Measurements from ENCODE around the gene CHPF2.

Gene CHPF2

DNA sequence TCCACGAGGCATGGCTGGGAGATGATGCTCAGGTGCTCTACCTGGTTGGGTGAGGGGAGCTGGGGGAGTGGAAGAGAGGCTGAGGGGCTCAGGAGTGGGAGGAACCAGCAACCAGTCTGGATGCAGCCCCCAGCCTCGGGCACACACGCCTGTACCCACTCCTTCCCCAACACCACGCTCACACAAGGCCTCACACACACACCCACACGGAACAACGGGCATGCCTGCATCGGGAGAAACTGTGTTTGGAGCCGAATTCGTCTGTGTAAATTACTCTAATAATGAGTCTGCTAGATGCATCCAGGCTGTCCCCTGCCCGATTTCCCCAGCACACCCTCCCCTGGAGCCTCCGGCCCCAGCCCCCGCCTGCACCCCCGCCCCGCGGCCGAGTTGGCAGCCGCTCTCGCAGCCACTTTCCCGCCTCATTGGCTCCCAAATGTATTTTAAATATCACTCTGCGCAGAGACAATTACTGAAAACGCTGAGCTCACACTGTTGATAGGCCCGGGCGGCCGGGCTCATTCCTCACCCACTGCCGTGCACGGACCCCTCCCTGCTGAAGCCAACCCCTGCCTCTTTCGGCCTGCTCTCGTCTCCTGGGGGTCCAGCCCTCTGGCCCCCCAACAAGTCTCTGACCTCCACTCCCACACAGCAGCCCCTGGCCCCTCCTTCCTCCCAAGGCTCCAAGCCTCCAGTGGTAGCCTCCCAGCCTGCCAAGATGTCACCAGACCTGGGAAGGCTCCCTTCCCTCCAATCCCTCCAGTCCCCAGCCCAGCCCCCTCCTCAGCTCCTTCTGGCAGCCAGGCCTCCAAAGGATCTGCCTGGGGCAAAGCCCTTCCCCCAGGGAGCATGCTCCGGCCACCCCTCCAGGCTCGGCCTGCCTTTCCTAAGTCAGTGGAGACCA is 33.1 kb upstream of the CHPF2 start:
- TF ChIP-seq, protein P1, sequence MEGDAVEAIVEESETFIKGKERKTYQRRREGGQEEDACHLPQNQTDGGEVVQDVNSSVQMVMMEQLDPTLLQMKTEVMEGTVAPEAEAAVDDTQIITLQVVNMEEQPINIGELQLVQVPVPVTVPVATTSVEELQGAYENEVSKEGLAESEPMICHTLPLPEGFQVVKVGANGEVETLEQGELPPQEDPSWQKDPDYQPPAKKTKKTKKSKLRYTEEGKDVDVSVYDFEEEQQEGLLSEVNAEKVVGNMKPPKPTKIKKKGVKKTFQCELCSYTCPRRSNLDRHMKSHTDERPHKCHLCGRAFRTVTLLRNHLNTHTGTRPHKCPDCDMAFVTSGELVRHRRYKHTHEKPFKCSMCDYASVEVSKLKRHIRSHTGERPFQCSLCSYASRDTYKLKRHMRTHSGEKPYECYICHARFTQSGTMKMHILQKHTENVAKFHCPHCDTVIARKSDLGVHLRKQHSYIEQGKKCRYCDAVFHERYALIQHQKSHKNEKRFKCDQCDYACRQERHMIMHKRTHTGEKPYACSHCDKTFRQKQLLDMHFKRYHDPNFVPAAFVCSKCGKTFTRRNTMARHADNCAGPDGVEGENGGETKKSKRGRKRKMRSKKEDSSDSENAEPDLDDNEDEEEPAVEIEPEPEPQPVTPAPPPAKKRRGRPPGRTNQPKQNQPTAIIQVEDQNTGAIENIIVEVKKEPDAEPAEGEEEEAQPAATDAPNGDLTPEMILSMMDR (conservative IDR thresholded peaks at IDR 0.05) = no peak
- H3K27ac ChIP-seq = no peak overlapping the region

DNA sequence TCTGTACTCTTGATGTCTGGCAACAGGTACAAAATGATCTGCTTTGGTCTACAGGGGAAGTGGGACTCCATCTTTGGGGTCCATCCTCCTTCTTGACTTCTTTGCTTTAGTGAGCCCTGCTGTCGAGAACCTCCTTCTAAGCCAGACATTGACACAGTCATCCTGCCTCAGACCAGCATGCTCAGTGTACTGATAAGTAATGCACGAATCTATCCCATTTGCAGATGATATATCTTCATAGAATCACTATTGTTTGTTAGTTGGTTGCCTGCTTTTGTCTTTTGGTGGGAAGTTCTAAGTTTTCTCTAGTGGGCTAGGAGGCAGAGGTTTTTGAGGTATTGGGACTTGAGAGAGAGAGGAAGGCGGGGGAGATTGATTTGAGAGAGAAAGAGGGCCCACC is 30.9 kb upstream of the CHPF2 start:
- no peak overlapping the region for H3K27ac ChIP-seq
- TF ChIP-seq, protein P1 (conservative IDR thresholded peaks at IDR 0.05) = no peak

DNA sequence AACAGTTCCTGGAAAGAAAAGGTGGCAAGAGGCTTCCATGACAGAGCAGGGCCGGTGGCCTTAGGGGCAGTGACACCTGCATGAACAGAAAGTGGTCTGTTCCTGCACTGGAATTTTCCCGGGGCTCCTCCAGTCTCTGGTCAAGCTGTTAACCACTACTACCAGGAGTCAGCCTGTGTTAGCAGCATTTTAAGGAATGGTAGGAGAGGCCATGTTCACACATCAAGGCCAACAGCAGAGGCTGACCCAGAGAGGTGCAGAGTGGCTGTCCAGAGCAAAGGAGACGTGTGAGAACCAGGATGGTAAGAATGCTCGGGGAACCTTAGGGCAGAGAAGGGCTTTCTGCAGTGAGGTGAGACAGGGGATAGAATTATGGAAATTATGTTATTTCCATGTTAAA is 30.5 kb upstream of the CHPF2 start:
- TF ChIP-seq, protein P1 (conservative IDR thresholded peaks at IDR 0.05) = no peak
- no peak overlapping the region for H3K27ac ChIP-seq

DNA sequence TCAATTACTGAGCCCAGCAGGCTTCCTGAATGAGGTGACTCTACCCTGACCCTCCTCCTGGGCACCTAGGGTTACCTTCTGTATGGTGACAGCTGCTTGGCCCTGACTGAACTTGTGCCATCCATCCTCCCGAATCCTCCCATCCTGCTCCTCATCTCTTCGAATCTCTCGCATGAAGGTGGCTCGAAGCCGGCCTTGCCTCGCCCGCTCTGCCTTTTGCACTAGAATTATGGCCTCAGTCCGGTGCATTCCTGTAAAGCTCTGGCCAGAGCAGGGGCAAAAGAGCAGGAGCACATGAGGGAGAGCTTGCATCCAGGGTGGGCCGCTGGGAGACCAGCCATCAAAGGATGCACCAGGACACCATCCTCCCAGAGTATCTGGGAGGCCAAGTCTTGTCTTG is 29.4 kb upstream of the CHPF2 start:
- H3K27ac ChIP-seq = no peak overlapping the region
- TF ChIP-seq, protein P1 (conservative IDR thresholded peaks at IDR 0.05) = no peak

DNA sequence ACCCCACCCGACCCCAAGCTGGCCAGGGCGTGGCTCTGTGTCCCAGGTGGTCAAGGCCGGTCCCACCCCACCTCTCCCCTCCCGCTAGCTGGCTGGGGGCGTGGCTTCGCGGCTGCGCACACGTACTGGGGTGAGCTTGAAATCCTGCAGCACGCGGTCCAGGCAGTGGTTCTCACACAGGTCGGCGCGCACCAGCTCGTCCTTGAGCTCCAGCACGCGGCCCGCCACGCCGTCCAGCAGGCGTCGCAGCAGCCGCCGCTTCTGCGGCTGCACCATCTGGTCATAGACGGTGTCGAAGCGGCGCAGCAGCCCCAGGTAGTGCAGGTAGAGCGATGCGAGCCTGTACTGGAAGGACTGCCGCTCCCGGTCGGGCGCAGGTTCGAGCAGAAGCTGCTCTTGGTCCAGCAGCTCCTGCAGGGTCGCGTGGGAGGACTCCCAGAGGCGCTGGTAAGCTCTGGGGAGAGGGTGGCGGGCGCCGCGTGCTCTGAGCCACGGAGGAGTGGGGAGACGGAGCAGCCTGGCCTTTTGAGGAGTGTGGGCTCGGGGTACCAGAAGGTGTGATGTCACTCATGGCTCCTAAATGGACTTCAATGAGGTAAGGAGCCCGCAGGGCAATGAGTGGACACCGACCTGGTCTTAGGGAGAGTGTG is 27.8 kb upstream of the CHPF2 start:
- TF ChIP-seq, protein P1 (conservative IDR thresholded peaks at IDR 0.05) = no peak
- H3K27ac ChIP-seq = no peak overlapping the region

DNA sequence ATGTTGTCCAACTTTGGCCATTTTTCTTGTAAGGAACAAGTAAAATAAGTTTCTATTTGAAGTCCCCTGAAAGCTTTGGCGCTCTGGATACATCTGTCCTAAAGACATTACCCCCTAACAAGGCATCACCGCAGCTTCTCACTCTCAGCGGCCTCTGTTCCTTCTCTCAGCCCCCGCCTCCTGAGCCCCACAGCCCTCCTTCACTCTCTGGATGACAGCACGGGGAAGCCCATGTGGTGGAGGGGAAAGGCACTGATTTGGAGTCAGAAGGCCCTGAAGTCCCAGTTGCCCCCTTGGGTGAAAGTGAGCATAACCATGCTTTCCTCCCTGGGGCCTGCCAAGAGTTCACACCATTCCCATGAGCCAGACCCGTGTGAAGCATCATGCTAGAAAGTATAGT is 26.6 kb upstream of the CHPF2 start:
- no peak overlapping the region for H3K27ac ChIP-seq
- TF ChIP-seq, protein P1 (conservative IDR thresholded peaks at IDR 0.05) = no peak

DNA sequence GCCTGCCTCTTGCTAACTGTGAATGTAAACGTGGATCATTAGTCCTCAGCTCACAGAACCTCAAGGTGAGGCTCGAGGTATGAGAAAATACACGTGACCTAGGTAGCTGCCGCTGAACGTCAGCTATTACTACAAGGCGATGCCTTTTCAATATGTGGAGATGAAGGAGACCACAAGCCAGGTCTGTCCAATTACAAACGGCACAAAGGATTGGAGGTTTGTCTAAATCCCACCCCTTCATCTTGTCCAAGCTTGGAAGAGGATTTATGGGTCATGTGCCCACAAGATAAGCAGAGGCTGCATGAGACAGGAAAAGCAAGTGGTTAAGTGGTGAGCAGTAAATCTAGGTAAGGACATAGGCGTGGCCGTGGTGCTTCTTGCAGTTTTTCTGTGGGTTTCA is 25.4 kb upstream of the CHPF2 start:
- H3K27ac ChIP-seq = no peak overlapping the region
- TF ChIP-seq, protein P1 (conservative IDR thresholded peaks at IDR 0.05) = no peak
